Subcutaneous adipose tissue (tissue), 4 donors: ENCODE data around the gene CCDC73. TPM values are rescaled to one million over a fixed set of nuclear protein-coding genes. Genes with fewer than 3 reads are reported as not detected.

Source experiments
- CTCF ChIP-seq: fragments of 450-650 bp; IDR thresholded peaks from one replicate; pipeline ENCODE4 v1.5.1; 2016; ENCODE audit warnings: low read depth, mild to moderate bottlenecking, control low read depth, antibody characterized with exemption, moderate library complexity
- total RNA-seq, 4 donors: library from RNA; depleted of rRNA; stranded (reverse); fragments of >200 nt; gene quantifications; one replicate each; pipeline ENCODE4 v1.1.0, GENCODE V29; 2016

CCDC73 gene
- total RNA-seq, 4 donors from 2014 or later = 0.17 TPM; not detected in 3

GRCh38 chr11:32641361-32641760, 153.1 kb downstream of the CCDC73 start:
- no peak for TF ChIP-seq CTCF

DNA sequence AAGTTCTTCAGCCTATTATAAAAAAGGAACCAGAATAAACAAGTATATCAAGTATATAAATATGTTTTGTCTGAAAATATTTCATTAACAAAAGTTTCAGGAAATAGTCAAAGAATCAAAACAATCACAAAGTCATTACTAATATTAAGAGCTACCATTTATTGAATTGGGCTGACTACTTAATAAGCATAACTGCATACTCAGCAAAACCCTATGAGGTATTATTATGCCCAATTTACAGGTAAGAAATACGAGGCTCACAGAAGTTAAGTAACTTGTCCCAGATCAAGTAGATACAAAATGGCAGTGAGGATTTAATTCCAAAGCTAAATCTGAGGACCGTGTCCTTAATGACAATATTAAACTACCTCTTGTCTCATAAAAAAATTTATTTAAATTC, 158.6 kb downstream of the CCDC73 start:
- TF ChIP-seq CTCF = no peak

- TF ChIP-seq CTCF = no peak
These were observed 163.6 kb downstream of the CCDC73 start for GRCh38 chr11:32630844-32631243.

DNA sequence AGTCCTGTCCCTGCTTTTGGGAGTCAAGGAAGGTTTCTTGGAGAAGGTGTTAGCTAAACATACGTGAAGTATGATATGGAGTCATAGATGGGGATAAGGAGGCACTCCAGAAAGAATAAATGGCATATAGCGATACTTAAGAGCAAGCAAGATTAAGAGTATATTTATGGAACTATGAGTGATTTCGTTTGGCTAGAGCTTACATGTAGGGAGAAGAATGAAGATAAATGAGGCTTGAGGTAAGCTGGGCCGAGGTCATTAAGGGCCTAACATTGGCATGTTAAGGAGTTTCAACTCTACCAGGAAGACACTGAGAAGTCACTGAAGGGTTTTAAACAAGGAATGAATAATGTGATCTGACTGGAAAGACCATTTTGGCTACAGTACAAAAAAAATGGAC, 177.6 kb downstream of the CCDC73 start:
- TF ChIP-seq CTCF = no peak

DNA sequence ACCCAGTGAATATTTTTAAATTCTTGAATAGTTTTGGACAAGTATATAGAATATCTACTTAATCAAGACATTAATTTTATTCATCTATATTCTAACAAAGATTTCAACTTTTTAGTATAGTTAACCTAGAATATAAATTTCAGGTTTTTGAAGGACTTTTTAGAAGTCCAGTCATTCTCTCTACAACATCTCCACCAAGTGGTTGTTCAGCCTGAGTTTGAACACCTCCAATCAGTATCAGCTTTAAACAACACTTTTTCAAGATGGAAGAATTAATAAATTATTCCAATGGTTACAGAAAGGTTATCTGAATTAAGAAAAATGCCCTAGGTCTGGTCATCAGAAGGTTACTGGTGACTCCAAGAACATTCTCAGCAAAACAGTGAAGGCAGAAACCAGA, 179.0 kb downstream of the CCDC73 start:
- no peak for TF ChIP-seq CTCF

GRCh38 chr11:32613500-32614151, 180.8 kb downstream of the CCDC73 start:
- TF ChIP-seq CTCF = no peak

DNA sequence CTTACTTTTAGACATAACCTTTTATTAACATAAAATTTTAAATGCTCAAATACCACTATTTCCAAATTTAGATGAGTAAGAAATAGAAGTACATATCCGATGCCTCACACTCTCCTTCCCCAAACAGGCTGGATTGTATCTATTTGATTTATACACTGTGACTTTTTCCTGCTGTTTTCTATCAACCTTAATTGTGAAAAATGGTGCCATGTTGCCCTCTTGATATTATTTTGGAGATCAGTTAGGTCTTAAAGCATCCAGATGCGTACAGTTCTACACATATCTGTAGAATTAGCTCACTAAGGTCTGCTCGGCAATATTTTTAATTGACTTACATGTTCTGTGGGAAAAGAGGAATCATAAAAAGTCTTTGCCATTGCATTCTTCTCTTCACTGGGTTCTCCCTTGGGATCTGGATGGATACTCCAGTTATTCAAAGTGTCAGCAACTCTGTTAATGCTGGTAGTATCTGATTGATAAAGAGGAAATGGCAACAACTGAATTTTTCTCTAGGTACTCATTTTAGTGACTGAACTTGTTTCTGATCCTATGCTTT, 183.6 kb downstream of the CCDC73 start:
- no peak for TF ChIP-seq CTCF
